ENCODE results near the gene PARD6B. TPM values are rescaled to one million over a fixed set of nuclear protein-coding genes. Genes with fewer than 3 reads are reported as not detected.

The PARD6B gene
- total and polyA plus RNA-seq, 11 donors: 1.3 to 12.2 (median 4.2) TPM

DNA sequence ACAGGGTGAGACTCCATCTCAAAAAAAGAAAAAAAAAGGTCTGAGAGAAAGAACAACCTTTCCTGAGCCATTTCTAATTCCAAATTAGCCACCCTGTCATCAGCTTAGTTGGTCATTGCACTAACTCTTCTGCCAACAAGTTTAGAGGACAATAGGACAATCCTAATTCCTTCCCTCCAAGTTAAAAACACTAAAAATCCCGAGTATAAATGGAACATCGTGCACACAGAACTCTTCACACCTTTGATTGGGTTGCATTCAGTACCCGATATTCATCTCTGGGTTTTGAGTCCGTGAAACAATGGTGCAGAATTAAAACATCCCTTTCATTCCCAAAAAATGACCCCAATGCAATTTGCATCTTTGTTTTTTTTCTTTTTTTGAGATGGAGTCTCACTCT lies 23.0 kb downstream of the PARD6B start:
- TF ChIP-seq POLR2A (IDR thresholded peaks at IDR 0.05): no peak
- TF ChIP-seq, protein P1, sequence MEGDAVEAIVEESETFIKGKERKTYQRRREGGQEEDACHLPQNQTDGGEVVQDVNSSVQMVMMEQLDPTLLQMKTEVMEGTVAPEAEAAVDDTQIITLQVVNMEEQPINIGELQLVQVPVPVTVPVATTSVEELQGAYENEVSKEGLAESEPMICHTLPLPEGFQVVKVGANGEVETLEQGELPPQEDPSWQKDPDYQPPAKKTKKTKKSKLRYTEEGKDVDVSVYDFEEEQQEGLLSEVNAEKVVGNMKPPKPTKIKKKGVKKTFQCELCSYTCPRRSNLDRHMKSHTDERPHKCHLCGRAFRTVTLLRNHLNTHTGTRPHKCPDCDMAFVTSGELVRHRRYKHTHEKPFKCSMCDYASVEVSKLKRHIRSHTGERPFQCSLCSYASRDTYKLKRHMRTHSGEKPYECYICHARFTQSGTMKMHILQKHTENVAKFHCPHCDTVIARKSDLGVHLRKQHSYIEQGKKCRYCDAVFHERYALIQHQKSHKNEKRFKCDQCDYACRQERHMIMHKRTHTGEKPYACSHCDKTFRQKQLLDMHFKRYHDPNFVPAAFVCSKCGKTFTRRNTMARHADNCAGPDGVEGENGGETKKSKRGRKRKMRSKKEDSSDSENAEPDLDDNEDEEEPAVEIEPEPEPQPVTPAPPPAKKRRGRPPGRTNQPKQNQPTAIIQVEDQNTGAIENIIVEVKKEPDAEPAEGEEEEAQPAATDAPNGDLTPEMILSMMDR (IDR thresholded peaks at IDR 0.05): no peak
- DNase-seq: no peak
- peaks cover 0 to 4% (median 0%) of the 10 kb centered on the region in 9 donors for H3K36me3 ChIP-seq
- H3K9me3 ChIP-seq: no peaks in the 10 kb centered on the region
- H3K4me1 ChIP-seq: peaks cover 0 to under 1% (median 0%) of the 10 kb centered on the region in 12 donors
- intact Hi-C loops (cut with DNase I): loop anchor here in 1 of 10 donors (10.0 kb wide), 1 partner anchor 270 kb away; no protein-coding TSS in a partner anchor
- 87 to 92% (median 90%) methylated on average over 4 of the region's 4 CpGs for WGBS, 4 donors
- no peak overlapping the region for H3K4me3 ChIP-seq
- H3K27ac ChIP-seq: no peak overlapping the region
- H3K27me3 ChIP-seq: no peaks in the 10 kb centered on the region
- ATAC-seq: no peak

DNA sequence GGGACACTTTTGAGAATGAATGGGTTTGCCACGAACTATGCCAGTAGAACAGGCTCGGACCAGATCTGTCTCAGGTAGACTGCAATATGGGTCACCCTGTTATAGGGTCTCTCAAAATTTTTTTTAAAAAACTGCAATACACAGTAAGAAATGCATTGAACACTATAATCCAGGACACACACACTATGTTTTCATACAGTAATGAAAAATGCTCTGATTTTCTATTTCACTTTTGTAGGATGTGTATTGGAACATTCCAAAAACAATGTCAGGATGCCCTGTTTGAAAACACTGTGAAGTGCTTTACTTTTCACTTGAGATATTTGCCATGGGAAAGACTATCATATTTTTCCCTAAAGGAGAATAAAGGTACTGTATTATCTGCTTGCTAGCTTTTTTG lies 25.1 kb downstream of the PARD6B start:
- no peak for ATAC-seq
- Histone ChIP-seq H3K36me3 (no peaks in the 10 kb centered on the region), H3K4me1 (no peaks in the 10 kb centered on the region), H3K27me3 (no peaks in the 10 kb centered on the region), H3K4me3 (no peak overlapping the region), H3K9me3 (no peaks in the 10 kb centered on the region), H3K27ac (no peak overlapping the region)
- intact Hi-C loops (cut with DNase I): loop anchor here in 1 of 10 donors (10.0 kb wide), 1 partner anchor 272 kb away; no protein-coding TSS in a partner anchor
- no peak for DNase-seq
- TF ChIP-seq, protein P1 (IDR thresholded peaks at IDR 0.05): no peak
- TF ChIP-seq POLR2A (IDR thresholded peaks at IDR 0.05): no peak
- WGBS, 4 donors: 86 to 90% (median 87%) methylated on average over 2 of the region's 2 CpGs

- no peaks in the 10 kb centered on the region for H3K9me3 ChIP-seq
- ATAC-seq: no peak
- 79 to 81% (median 80%) methylated on average over 5 of the region's 5 CpGs for WGBS, 4 donors
Measured at GRCh38 chr20:50758469-50758868, 27.1 kb downstream of the PARD6B start.

GRCh38 chr20:50758992-50759391 lies 27.6 kb downstream of the PARD6B start:
- intact Hi-C loops (cut with DNase I): loop anchor here in 1 of 10 donors (10.0 kb wide), 1 partner anchor 274 kb away; no protein-coding TSS in a partner anchor
- DNase-seq: no peak

More at GRCh38 chr20:50758469-50758868, 27.1 kb downstream of the PARD6B start:
- H3K27me3 ChIP-seq: no peaks in the 10 kb centered on the region
- H3K27ac ChIP-seq: no peak overlapping the region
- no peak for DNase-seq
- intact Hi-C loops (cut with DNase I): loop anchor here in 1 of 10 donors (10.0 kb wide), 1 partner anchor 274 kb away; no protein-coding TSS in a partner anchor
- TF ChIP-seq, protein P1 (IDR thresholded peaks at IDR 0.05): no peak
- no peak for TF ChIP-seq POLR2A (IDR thresholded peaks at IDR 0.05)
- H3K4me3 ChIP-seq: no peak overlapping the region
- peaks cover 0 to 17% (median 3%) of the 10 kb centered on the region in 12 donors for H3K4me1 ChIP-seq
- no peaks in the 10 kb centered on the region for H3K36me3 ChIP-seq

More at GRCh38 chr20:50758992-50759391, 27.6 kb downstream of the PARD6B start:
- no peak for ATAC-seq
- TF ChIP-seq POLR2A (IDR thresholded peaks at IDR 0.05): no peak
- TF ChIP-seq, protein P1 (IDR thresholded peaks at IDR 0.05): no peak
- H3K27ac ChIP-seq: no peak overlapping the region
- H3K27me3 ChIP-seq: no peaks in the 10 kb centered on the region
- H3K9me3 ChIP-seq: no peaks in the 10 kb centered on the region
- H3K4me3 ChIP-seq: no peak overlapping the region
- no peaks in the 10 kb centered on the region for H3K36me3 ChIP-seq
- peaks cover 0 to 17% (median 4%) of the 10 kb centered on the region in 12 donors for H3K4me1 ChIP-seq
- WGBS, 4 donors: 89 to 97% (median 95%) methylated on average over 3 of the region's 3 CpGs

Measured in heart left ventricle (tissue), 16 donors.